PC-3 (cell line): Measurements from ENCODE around the gene DPM3. TPM values are rescaled to one million over a fixed set of nuclear protein-coding genes. Genes with fewer than 3 reads are reported as not detected.

Source experiments
- ATAC-seq: fragments of 200-7000 bp; cut with Tn5 transposase; 2 replicates; pipeline ENCODE4 v1.9.1; 2020; ENCODE audit warnings: mild to moderate bottlenecking, moderate library complexity
- BruUV-seq: library from RNA; stranded (reverse); fragments of 400-500 nt; replicated peaks from 2 replicates; lab custom pipeline; 2021; lab: Mats Ljungman, UMichigan
- CTCF ChIA-PET: fragments of 300-600 bp; sonication (Branson Sonifier 250); formaldehyde crosslinking; loops from one replicate; lab custom pipeline; 2022; ENCODE audit warnings: antibody characterized with exemption; lab: Charles Lee
- POLR2A ChIA-PET: fragments of 300-600 bp; sonication (Branson Sonifier 250); formaldehyde crosslinking; loops from one replicate; lab custom pipeline; 2022; ENCODE audit warnings: antibody characterized with exemption; ENCODE audit not compliant: unreplicated experiment; lab: Charles Lee
- DNase-seq: peaks from one replicate; pipeline ENCODE4 v3.0.0-alpha.2; 2015
- H2AFZ ChIP-seq: fragments of 300-600 bp; sonication (generic); 2 replicates; pipeline ENCODE4 v1.6.0; 2016; ENCODE audit warnings: antibody characterized with exemption, low read length
- H3F3A ChIP-seq: fragments of 300-600 bp; sonication (generic); one replicate; pipeline ENCODE4 v1.6.0; 2017; ENCODE audit warnings: antibody characterized with exemption, low read length, control low read depth, mild to moderate bottlenecking; ENCODE audit not compliant: unreplicated experiment
- H3K27ac ChIP-seq: fragments of 300-600 bp; sonication (generic); 2 replicates; pipeline ENCODE4 v1.5.1; 2016; ENCODE audit warnings: mild to moderate bottlenecking, low read length
- H3K27me3 ChIP-seq: fragments of 300-600 bp; sonication (generic); 2 replicates; pipeline ENCODE4 v1.6.1; 2016; ENCODE audit warnings: low read length, mixed read lengths
- H3K36me3 ChIP-seq: fragments of 300-600 bp; sonication (generic); 2 replicates; pipeline ENCODE4 v1.6.1; 2016; ENCODE audit warnings: low read depth, mixed run types, low read length, mixed read lengths
- H3K4me1 ChIP-seq: fragments of 300-600 bp; sonication (generic); 2 replicates; pipeline ENCODE4 v1.5.1; 2016; ENCODE audit warnings: low read length; ENCODE audit not compliant: insufficient read depth
- H3K4me2 ChIP-seq: fragments of 300-600 bp; sonication (generic); 2 replicates; pipeline ENCODE4 v1.6.0; 2016; ENCODE audit warnings: low read length
- H3K4me3 ChIP-seq: fragments of 300-600 bp; sonication (generic); 2 replicates; pipeline ENCODE4 v1.5.1; 2016; ENCODE audit warnings: mild to moderate bottlenecking, low read length, mixed read lengths
- H3K79me2 ChIP-seq: fragments of 300-600 bp; sonication (generic); 2 replicates; pipeline ENCODE4 v1.6.1; 2017; ENCODE audit warnings: low read length, mixed read lengths
- H3K9ac ChIP-seq: fragments of 300-600 bp; sonication (generic); 2 replicates; pipeline ENCODE4 v1.6.0; 2016; ENCODE audit warnings: mild to moderate bottlenecking, low read length
- H3K9me2 ChIP-seq: fragments of 300-600 bp; sonication (generic); replicated peaks from 2 replicates; pipeline ENCODE4 v1.6.1; 2016; ENCODE audit warnings: mixed run types, low read length, mixed read lengths
- H3K9me3 ChIP-seq: fragments of 300-600 bp; sonication (generic); 2 replicates; pipeline ENCODE4 v1.6.1; 2016; ENCODE audit warnings: low read length, mixed read lengths
- H4K20me1 ChIP-seq: fragments of 300-600 bp; sonication (generic); 2 replicates; pipeline ENCODE4 v1.6.1; 2016; ENCODE audit warnings: low read length, mixed read lengths
- EZH2 ChIP-seq: fragments of 300-600 bp; sonication (generic); IDR thresholded peaks from one replicate; pipeline ENCODE4 v1.6.1; 2017; ENCODE audit warnings: antibody characterized with exemption, mild to moderate bottlenecking, low read length; ENCODE audit not compliant: unreplicated experiment
- EZH2phosphoT487 ChIP-seq: fragments of 300-600 bp; sonication (generic); IDR thresholded peaks from 2 replicates; pipeline ENCODE4 v1.6.1; 2018; ENCODE audit warnings: mild to moderate bottlenecking, antibody characterized with exemption, low read length, borderline replicate concordance
- intact Hi-C: fragments of 100-400 bp; cut with micrococcal nuclease; formaldehyde crosslinking; loops from 2 replicates; pipeline ENCODE4 v1.9.0; 2023
- total RNA-seq: library from RNA; depleted of rRNA; stranded (reverse); fragments of >200 nt; gene quantifications from 2 replicates; pipeline ENCODE4 v1.2.3, GENCODE V29; 2014
- TF ChIP-seq, protein P1 (sequence below): fragments of 300-600 bp; sonication (generic); conservative IDR thresholded peaks from 2 replicates; pipeline ENCODE4 v1.5.1; 2017; ENCODE audit warnings: antibody characterized with exemption, low read depth, mild to moderate bottlenecking, low read length

The DPM3 gene
- total RNA-seq, 1 experiment from 2014 or later: 74.3 TPM

DNA sequence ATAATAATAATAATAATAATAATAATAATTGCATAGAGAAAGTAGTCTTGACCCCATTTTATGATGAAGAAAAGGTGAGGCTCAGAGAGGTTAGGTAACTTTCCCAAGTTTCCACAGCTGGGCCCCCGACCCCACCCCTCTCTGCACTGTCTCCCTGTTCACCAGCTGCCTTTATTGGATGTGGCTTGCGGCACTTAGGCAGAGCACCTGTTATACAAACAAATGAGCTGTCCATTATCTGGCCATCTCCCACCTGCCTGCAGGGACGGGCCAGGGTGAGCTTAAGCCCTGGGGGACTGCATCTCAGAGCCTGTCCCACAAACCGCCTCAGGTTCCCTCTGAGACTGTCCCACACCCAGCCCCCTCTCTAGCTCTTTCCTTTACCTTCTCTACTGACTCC, 22.7 kb downstream of the DPM3 start:
- BruUV-seq: no TSS peak
- intact Hi-C loops: no loop called here
- H4K20me1 ChIP-seq: no peaks in the 10 kb centered on the region
- no peak overlapping the region for H3K9ac ChIP-seq
- H3K9me2 ChIP-seq: no peaks in the 10 kb centered on the region
- H3K4me1 ChIP-seq: 0 out of 2 replicates have a peak, but pooled peaks cover 4% of the 10 kb centered on the region
- no peaks in the 10 kb centered on the region for H3K9me3 ChIP-seq
- no peaks in the 10 kb centered on the region for H3F3A ChIP-seq
- no peaks in the 10 kb centered on the region for H3K36me3 ChIP-seq
- H3K4me3 ChIP-seq: no peak overlapping the region
- ChIA-PET POLR2A (interaction anchor here (0.5 kb wide), 1 partner anchor 416 kb away, joined by 3 read pairs; no protein-coding TSS in a partner anchor), CTCF (interaction anchor here (0.7 kb wide), 1 partner anchor 454 kb away, joined by 3 read pairs; no protein-coding TSS in a partner anchor)
- TF ChIP-seq EZH2phosphoT487: no peak
- TF ChIP-seq EZH2: no peak
- TF ChIP-seq, protein P1, sequence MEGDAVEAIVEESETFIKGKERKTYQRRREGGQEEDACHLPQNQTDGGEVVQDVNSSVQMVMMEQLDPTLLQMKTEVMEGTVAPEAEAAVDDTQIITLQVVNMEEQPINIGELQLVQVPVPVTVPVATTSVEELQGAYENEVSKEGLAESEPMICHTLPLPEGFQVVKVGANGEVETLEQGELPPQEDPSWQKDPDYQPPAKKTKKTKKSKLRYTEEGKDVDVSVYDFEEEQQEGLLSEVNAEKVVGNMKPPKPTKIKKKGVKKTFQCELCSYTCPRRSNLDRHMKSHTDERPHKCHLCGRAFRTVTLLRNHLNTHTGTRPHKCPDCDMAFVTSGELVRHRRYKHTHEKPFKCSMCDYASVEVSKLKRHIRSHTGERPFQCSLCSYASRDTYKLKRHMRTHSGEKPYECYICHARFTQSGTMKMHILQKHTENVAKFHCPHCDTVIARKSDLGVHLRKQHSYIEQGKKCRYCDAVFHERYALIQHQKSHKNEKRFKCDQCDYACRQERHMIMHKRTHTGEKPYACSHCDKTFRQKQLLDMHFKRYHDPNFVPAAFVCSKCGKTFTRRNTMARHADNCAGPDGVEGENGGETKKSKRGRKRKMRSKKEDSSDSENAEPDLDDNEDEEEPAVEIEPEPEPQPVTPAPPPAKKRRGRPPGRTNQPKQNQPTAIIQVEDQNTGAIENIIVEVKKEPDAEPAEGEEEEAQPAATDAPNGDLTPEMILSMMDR: no peak
- H3K27me3 ChIP-seq: no peaks in the 10 kb centered on the region
- H3K4me2 ChIP-seq: no peak overlapping the region
- DNase-seq (peak; percentile 71), ATAC-seq (peak; percentile 70)
- no peaks in the 10 kb centered on the region for H3K79me2 ChIP-seq
- no peak overlapping the region for H3K27ac ChIP-seq
- no peak overlapping the region for H2AFZ ChIP-seq

DNA sequence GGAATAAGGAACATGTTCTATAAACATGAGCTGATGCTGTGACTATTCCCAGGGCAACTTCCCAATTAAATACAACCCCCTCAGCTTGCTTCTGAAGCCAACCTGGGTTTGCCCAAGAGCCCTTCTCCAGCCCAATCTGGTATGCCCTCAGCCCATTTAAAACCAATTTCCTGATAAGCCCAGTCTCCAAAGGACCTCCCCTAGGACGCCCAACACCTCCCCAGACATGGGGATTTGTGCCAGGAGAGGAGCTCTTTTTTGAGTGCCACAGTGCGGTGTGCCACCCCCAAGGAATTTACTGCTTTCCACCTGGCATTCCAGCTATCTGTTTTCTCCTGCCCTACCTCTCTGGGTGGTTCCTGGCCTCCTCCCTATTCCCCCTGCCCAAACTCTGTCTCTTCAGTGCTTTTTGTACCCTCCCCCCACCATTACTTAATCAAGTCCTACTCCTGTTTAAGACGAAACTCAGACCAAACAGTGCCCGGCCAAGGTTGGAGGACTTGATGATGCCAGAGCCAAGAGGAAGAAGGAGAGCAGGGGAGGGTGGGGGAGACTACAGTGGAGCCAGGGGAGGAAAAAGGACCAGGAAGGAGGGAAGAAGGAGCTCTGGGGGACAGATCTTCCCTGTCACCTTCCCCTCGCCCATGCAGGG, 24.1 kb downstream of the DPM3 start:
- Histone ChIP-seq H3K36me3 (no peaks in the 10 kb centered on the region), H3K27ac (no peak overlapping the region), H4K20me1 (no peaks in the 10 kb centered on the region), H3K9me3 (no peaks in the 10 kb centered on the region), H3K4me1 (0 out of 2 replicates have a peak, but pooled peaks cover 4% of the 10 kb centered on the region), H3K4me2 (no peak overlapping the region), H3K4me3 (no peak overlapping the region), H3F3A (no peaks in the 10 kb centered on the region), H3K9ac (no peak overlapping the region), H3K27me3 (no peaks in the 10 kb centered on the region), H3K79me2 (no peaks in the 10 kb centered on the region), H2AFZ (no peak overlapping the region), H3K9me2 (no peaks in the 10 kb centered on the region)
- ChIA-PET CTCF (no interaction called here), POLR2A (no interaction called here)
- DNase-seq (no peak), ATAC-seq (no peak)
- intact Hi-C loops: no loop called here
- no TSS peak for BruUV-seq
- no peak for TF ChIP-seq EZH2phosphoT487
- no peak for TF ChIP-seq EZH2
- TF ChIP-seq, protein P1: no peak

DNA sequence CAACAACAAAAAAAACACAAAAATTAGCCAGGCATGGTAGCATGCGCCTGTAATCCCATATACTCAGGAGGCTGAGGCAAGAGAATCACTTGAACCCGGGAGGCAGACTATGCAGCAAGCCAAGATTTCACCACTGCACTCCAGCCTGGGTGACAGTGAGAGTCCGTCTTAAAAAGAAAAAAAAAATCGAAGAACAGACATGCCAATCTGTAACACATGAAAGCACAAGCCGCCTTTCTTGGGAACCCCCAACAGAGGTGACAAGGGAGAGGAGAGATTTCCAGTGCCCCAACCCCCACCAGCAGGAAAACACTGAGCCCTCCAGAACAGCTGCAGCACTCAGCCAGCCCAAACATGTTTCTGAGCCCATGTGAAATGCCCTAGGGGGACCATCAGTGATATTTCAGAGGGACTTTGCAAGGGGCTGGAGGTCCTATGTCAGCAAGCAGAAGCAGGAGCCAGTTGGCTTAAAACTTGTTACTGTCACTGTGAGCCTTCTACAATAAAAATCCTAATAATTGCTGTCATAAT, 26.8 kb downstream of the DPM3 start:
- intact Hi-C loops: no loop called here
- Histone ChIP-seq H3K4me2 (no peak overlapping the region), H2AFZ (no peak overlapping the region), H3F3A (no peaks in the 10 kb centered on the region), H3K4me1 (0 out of 2 replicates have a peak, but pooled peaks cover 4% of the 10 kb centered on the region), H3K79me2 (no peaks in the 10 kb centered on the region), H3K27ac (no peak overlapping the region), H3K27me3 (no peaks in the 10 kb centered on the region), H3K36me3 (no peaks in the 10 kb centered on the region), H4K20me1 (no peaks in the 10 kb centered on the region), H3K9me2 (no peaks in the 10 kb centered on the region), H3K9ac (no peak overlapping the region), H3K9me3 (no peaks in the 10 kb centered on the region), H3K4me3 (no peak overlapping the region)
- DNase-seq (no peak), ATAC-seq (no peak)
- TF ChIP-seq EZH2: no peak
- TF ChIP-seq EZH2phosphoT487: no peak
- TF ChIP-seq, protein P1: no peak
- POLR2A ChIA-PET: no interaction called here
- no TSS peak for BruUV-seq
- CTCF ChIA-PET: no interaction called here
